ENCODE measurements around the gene MYO9B. TPM values are rescaled to one million over a fixed set of nuclear protein-coding genes. Genes with fewer than 3 reads are reported as not detected.

Gene MYO9B
- total and polyA plus RNA-seq, 9 of the 15 experiments (the other 6 are each of a cell fraction or from before 2014, with no cell fraction given): 2.4 to 77.6 (median 23.0) TPM

- TF ChIP-seq VEZF1 (CRISPR knock-in tag; IDR thresholded peaks at IDR 0.05) (no peak), PTBP1 (IDR thresholded peaks at IDR 0.05; ENCODE audit: low read depth, low read length) (peak; percentile 96), PATZ1 (CRISPR knock-in tag; IDR thresholded peaks at IDR 0.05; ENCODE audit: borderline replicate concordance) (no peak), CHD4 (IDR thresholded peaks at IDR 0.05; ENCODE audit: insufficient read depth, insufficient replicate concordance, low read depth, low read length, poor library complexity, severe bottlenecking) (no peak), NR2F6 (CRISPR knock-in tag; IDR thresholded peaks at IDR 0.05) (no peak), ADNP (tag; IDR thresholded peaks at IDR 0.05) (peak; percentile 59; the same call in 1 of the 2 replicates), ATF2 (CRISPR knock-in tag; IDR thresholded peaks at IDR 0.05) (no peak), CBX1 (IDR thresholded peaks at IDR 0.05; ENCODE audit: low read depth) (peak; percentile 88; the same call in 1 of the 2 replicates)
These were observed 43.4 kb downstream of the MYO9B start (continued) for GRCh38 chr19:17118957-17119356.
